SJSA1 (cell line): ENCODE data around the gene XDH. TPM values are rescaled to one million over a fixed set of nuclear protein-coding genes. Genes with fewer than 3 reads are reported as not detected.

ENCODE experiments used
- DNase-seq, 2 experiments: peaks; one replicate each; pipeline ENCODE4 v3.0.0-alpha.2; 2015 to 2020; ENCODE audit warnings: low spot score in 2 of 2, low read depth in 1 of 2
- H3K27ac ChIP-seq: fragments of 250-450 bp; sonication (Bioruptor Pico); 2 replicates; pipeline ENCODE4 v1.5.1; 2020; ENCODE audit warnings: mild to moderate bottlenecking, moderate library complexity
- H3K27me3 ChIP-seq: fragments of 250-450 bp; sonication (Bioruptor Pico); replicated peaks from 2 replicates; pipeline ENCODE4 v1.5.1; 2020; ENCODE audit warnings: mild to moderate bottlenecking, moderate library complexity
- H3K36me3 ChIP-seq: fragments of 250-450 bp; sonication (Bioruptor Pico); 2 replicates; pipeline ENCODE4 v1.5.1; 2020; ENCODE audit warnings: mild to moderate bottlenecking
- H3K4me1 ChIP-seq: fragments of 250-450 bp; sonication (Bioruptor Pico); replicated peaks from 2 replicates; pipeline ENCODE4 v1.6.1; 2021; ENCODE audit warnings: mild to moderate bottlenecking
- H3K4me3 ChIP-seq: fragments of 250-450 bp; sonication (Bioruptor Pico); 2 replicates; pipeline ENCODE4 v1.5.1; 2020; ENCODE audit warnings: mild to moderate bottlenecking
- H3K9me3 ChIP-seq: fragments of 250-450 bp; sonication (Bioruptor Pico); replicated peaks from 2 replicates; pipeline ENCODE4 v1.5.1; 2020; ENCODE audit warnings: mild to moderate bottlenecking
- total RNA-seq: library from RNA; depleted of rRNA; stranded (reverse); fragments of >200 nt; shearing (Covaris generic); gene quantifications from 2 replicates; pipeline ENCODE4 v1.2.3, GENCODE V29; 2014

The XDH gene
- total RNA-seq, 1 experiment from 2014 or later: 0.05 TPM

DNA sequence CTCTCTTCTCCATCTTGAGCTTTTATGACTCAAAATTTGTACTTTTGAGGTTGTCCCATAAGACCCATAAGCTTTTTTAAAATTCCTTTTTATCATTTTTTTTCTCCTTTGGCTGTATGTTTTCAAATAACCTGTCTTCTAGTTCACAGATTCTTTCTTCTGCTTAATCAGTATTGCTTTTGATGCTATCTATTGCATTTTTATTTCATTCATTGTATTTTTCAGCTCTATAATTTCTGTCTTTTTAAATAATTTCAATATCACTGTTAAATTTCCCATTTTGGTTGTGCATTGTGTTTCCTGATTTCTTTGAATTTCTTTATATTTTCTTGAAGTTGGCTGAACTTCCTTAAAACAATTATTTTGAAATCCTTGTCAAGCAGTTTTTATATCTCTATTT is 4.8 kb upstream of the XDH start:
- Histone ChIP-seq H3K4me1 (no peaks in the 10 kb centered on the region), H3K27me3 (no peaks in the 10 kb centered on the region), H3K4me3 (no peak overlapping the region), H3K9me3 (peaks cover 5% of the 10 kb centered on the region; the same call in 1 of the 2 replicates), H3K36me3 (no peaks in the 10 kb centered on the region), H3K27ac (no peak overlapping the region)
- DNase-seq: no peak

DNA sequence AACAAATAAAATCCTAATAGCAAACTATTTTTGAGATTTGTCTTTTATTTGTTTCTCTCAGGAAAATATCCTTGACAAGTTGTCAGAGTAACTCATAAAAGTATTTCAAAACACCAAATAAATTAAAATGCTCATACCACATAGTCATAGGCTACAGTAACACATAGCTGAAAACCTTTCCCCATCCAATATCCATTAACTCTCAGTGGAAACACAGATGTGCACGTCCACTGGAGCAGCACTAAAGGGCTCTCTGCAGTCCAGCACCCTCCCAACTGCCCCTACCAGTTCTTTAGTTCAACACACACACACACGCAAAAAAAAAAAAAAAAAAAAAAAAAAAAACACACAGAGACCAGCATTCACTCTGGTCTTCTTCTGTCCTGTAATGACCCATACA is 879 bp upstream of the XDH start:
- H3K27me3 ChIP-seq: no peaks in the 10 kb centered on the region
- no peaks in the 10 kb centered on the region for H3K36me3 ChIP-seq
- H3K4me1 ChIP-seq: no peaks in the 10 kb centered on the region
- no peak overlapping the region for H3K27ac ChIP-seq
- no peak overlapping the region for H3K4me3 ChIP-seq
- no peak for DNase-seq
- peaks cover 5% of the 10 kb centered on the region; the same call in 1 of the 2 replicates for H3K9me3 ChIP-seq

DNA sequence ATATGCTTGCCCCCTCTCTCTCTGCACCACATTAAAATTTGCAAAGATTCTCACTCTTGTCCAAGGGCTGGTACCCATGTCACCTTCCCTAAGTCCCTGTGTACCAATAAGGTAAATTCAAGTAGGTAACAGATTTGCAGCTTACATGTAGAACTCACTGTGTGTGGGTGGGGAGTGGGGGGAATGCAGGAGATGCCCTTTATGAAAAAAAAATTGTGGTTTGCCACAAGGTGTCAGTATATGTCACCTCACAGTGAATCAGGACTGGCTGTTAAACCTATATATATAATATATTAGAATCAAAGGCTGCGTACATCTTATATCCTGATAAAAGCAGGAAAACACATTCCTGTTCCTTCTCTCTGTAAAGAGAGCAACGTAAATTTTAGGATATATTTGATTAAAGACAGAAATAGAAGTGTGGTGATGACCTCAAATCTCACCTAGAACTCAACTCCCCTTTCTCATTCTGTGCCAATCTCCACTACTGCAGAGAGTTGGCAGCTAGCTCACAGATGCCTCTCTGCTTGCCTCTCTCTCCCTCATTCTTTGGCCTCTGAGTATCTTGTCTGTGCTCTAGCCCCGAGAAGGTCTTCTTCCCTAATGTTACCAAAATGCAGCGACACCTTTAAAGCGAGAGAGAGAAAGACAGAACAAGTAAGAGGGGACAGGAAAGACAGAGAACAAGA is 536 bp downstream of the XDH start:
- DNase-seq: no peak
- Histone ChIP-seq H3K9me3 (no peaks in the 10 kb centered on the region), H3K4me3 (no peak overlapping the region), H3K27ac (no peak overlapping the region), H3K4me1 (no peaks in the 10 kb centered on the region), H3K36me3 (no peaks in the 10 kb centered on the region), H3K27me3 (no peaks in the 10 kb centered on the region)

DNA sequence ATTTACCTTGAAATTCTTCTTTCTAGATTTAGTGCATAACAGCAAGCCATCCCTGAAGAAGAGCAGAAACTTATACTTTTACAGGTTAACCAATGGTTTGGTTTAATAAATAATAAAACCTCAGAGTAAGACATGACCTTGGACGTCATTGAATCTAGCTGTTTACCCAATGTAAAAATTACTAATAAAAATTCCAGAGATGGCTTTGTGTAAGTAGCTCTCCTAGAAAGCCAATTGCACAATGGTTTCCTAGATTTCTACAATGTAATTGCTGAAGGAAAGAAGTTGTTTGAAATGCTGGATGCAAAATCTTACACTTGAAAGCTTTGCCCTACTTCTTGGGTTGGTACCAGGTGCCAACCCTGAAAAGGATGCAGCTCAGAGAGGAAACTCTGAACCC is 1.5 kb downstream of the XDH start:
- no peak for DNase-seq
- Histone ChIP-seq H3K36me3 (no peaks in the 10 kb centered on the region), H3K27me3 (no peaks in the 10 kb centered on the region), H3K9me3 (no peaks in the 10 kb centered on the region), H3K4me1 (no peaks in the 10 kb centered on the region), H3K27ac (no peak overlapping the region), H3K4me3 (no peak overlapping the region)

DNA sequence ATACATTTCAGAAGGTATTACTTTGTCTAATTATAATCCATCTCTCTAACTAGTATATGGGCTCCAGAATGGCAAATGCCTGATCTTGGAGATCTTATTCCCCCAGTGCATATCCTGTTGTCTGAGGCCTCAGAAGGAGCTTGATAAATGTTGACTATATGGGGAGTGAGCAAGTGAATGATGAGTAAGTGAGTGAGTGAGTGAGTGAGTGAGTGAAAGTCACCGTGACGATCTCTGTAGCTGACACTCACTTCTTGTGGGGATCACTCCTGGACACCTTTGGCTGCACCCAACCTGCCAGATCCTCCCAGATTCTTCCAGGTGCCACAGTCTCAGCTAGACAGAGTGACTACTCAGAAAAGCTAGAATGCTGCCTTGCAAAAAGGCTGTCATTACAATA is 2.8 kb downstream of the XDH start:
- no peak for DNase-seq
- no peaks in the 10 kb centered on the region for H3K9me3 ChIP-seq
- no peaks in the 10 kb centered on the region for H3K4me1 ChIP-seq
- no peaks in the 10 kb centered on the region for H3K36me3 ChIP-seq
- H3K27me3 ChIP-seq: no peaks in the 10 kb centered on the region
- H3K27ac ChIP-seq: no peak overlapping the region
- H3K4me3 ChIP-seq: no peak overlapping the region

DNA sequence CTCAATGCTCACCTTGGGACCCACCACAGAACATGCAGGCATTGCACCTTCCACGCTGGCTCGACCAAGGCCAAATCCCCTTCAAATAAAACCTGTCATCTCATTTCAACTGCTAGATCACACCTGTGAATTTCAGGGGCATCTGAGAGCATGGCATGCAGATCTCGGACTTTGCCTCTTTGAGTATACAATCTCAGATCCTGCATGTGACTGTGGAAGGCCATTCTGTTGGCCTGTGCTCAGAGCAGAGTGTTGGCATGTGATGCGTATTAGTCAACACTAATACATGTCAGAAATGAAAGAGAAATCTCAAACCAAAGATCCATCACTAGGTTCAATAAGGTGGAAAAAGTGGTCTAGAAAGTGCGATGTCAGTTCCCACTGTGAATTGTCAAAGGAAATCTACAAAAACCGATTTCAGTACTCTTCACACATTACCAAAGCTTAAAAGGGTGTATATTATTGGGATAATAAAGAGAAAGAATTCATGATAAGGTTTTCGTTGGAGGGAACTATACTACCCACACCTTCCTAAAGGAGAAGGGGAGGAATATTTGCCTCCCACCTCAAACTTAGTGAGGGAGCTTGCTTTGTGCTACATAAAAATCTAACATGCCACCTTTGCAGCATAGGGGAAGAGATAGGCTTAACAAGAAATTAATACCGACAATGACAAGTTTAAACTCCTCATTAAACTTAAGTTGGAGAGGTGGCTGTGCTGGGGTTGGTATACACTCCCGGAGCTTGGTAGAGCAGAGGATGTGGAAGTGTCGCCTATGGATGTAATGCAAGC is 7.8 kb downstream of the XDH start:
- H3K4me1 ChIP-seq: peaks cover 12% of the 10 kb centered on the region
- no peaks in the 10 kb centered on the region for H3K27me3 ChIP-seq
- no peak for DNase-seq
- no peaks in the 10 kb centered on the region; the same call in 1 of the 2 replicates for H3K9me3 ChIP-seq
- no peak overlapping the region for H3K27ac ChIP-seq
- H3K36me3 ChIP-seq: no peaks in the 10 kb centered on the region
- H3K4me3 ChIP-seq: no peak overlapping the region

DNA sequence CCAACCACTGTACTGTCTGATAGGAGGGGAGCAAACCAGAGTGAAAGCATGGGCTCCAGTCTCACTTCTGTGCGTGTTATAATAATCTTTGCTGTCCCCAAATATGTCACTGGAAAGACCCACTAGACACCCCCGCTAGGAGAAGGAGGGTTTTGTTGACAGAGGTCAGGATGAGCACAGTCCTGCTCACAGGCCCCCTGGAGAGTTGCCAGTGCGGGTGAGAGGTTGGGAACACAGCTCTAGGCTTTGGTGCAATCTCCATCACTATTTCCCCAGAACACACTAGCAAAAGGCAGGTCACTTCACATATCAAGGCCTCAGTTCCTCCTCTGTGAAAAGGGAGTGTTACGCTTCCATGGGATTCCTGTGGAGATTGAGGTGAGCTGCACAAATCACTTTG is 9.7 kb downstream of the XDH start:
- Histone ChIP-seq H3K4me3 (no peak overlapping the region), H3K27ac (no peak overlapping the region), H3K9me3 (no peaks in the 10 kb centered on the region; the same call in 1 of the 2 replicates), H3K27me3 (no peaks in the 10 kb centered on the region), H3K4me1 (peaks cover 20% of the 10 kb centered on the region), H3K36me3 (no peaks in the 10 kb centered on the region)
- DNase-seq: no peak

DNA sequence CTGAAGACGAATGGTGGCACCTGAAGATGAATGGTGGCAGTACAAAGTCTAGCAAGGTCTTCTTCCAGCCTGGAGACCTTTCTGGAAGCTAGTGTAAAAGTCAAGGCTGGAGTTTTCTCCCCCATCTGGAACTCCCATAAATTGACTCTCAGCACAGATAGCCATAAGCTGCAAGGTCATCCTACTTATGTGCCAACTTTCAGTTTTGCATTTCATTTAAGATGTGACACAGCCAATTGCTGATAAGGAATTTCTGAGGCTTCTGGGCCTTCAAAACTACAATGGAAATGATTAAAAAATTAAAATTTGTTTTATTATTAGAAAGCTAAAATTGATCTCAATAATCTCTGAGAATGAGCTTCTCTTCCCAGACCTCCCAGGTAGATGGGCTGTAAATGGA is 10.2 kb downstream of the XDH start:
- no peak overlapping the region for H3K27ac ChIP-seq
- no peak overlapping the region for H3K4me3 ChIP-seq
- H3K9me3 ChIP-seq: no peaks in the 10 kb centered on the region; the same call in 1 of the 2 replicates
- H3K4me1 ChIP-seq: peaks cover 20% of the 10 kb centered on the region
- H3K27me3 ChIP-seq: no peaks in the 10 kb centered on the region
- H3K36me3 ChIP-seq: no peaks in the 10 kb centered on the region
- no peak for DNase-seq

DNA sequence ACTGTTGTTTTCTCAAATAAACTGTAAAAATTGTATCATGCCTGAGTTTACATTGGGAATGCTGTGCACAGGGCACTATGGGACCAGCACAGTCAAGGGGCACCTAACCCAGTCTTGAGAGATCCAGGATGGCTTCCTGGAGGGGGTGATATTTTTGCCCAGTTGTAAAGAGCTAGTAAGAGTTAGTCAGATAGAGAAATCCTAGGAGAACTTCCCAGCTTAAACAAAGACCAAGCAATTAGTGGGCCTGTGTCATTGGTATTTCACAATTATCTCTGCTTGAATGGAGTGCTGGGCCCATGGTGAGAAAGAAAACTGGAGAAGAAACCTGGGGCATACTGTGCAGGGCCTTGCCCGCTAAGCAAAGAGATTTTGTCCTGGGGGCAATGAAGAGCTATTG is 12.2 kb downstream of the XDH start:
- Histone ChIP-seq H3K27me3 (no peaks in the 10 kb centered on the region), H3K4me3 (no peak overlapping the region), H3K27ac (peak overlapping the region; percentile 79), H3K36me3 (no peaks in the 10 kb centered on the region), H3K4me1 (peaks cover 20% of the 10 kb centered on the region), H3K9me3 (no peaks in the 10 kb centered on the region; the same call in 1 of the 2 replicates)
- DNase-seq: no peak

DNA sequence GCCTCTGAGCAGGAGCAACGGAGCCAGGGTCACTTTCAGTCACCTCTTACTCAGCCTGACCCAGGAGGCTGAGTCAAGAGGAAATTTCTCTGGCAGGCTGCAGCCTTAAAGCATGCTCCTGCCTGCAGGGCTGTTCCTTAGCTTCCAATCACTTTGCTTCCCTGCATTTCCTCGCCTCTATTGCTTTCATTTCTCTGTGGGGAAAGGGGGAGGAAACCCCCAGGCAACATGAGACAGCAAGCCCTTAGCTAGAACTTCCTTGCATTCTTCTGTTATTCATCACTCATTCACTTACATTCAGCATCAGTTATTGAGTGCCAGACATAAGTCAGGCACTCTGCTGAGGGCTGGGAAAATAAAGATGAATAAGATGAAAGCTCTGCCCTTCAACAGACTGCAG is 13.0 kb downstream of the XDH start:
- peaks cover 20% of the 10 kb centered on the region for H3K4me1 ChIP-seq
- peak overlapping the region; percentile 79 for H3K27ac ChIP-seq
- DNase-seq: peak; percentile 81 to 90
- no peaks in the 10 kb centered on the region for H3K36me3 ChIP-seq
- no peak overlapping the region for H3K4me3 ChIP-seq
- H3K27me3 ChIP-seq: no peaks in the 10 kb centered on the region
- H3K9me3 ChIP-seq: no peaks in the 10 kb centered on the region; the same call in 1 of the 2 replicates

DNA sequence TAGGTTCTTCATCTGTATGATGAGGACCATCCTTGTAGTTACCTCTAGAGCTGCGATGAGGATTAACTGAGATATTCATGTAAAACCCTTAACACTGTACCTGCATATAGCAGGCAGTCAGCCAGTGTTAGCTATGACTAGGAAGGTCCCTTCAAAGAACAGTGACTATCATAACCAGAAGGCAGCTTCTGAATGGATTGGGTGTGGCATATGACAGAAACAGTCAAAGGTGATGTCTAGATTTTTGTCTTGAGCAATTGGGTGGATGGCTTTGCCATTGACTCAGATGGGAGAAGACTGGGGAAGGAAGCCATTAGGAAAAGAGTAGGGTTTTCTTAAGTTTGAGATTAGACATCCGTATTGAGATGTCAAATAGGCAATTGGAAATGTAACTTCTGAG is 15.7 kb downstream of the XDH start:
- Histone ChIP-seq H3K9me3 (no peaks in the 10 kb centered on the region), H3K27ac (no peak overlapping the region), H3K4me3 (no peak overlapping the region), H3K27me3 (no peaks in the 10 kb centered on the region), H3K4me1 (peaks cover 20% of the 10 kb centered on the region), H3K36me3 (no peaks in the 10 kb centered on the region)
- no peak for DNase-seq

DNA sequence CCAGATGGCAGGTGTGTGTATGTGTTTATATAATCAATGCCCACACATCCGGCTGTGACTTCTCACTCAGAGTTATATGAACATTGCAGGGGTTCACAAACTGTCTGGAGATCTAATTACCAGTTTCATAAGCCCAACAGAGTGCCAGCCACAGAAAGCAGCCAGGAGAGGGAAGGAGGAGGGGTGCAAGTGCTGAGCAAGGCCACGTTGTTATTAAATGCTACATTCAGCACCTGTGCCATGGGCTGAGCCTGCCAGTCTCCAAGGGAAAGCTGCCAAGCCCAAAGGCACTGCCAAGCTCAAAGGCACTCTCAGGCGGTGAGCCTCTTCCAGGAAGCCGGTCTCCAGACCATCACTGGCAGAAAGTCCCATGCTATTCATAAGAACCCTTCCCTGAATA is 17.4 kb downstream of the XDH start:
- H3K27me3 ChIP-seq: no peaks in the 10 kb centered on the region; the same call in 1 of the 2 replicates
- H3K27ac ChIP-seq: no peak overlapping the region
- H3K4me3 ChIP-seq: no peak overlapping the region
- DNase-seq: no peak
- H3K36me3 ChIP-seq: no peaks in the 10 kb centered on the region
- H3K4me1 ChIP-seq: peaks cover 12% of the 10 kb centered on the region
- no peaks in the 10 kb centered on the region for H3K9me3 ChIP-seq

DNA sequence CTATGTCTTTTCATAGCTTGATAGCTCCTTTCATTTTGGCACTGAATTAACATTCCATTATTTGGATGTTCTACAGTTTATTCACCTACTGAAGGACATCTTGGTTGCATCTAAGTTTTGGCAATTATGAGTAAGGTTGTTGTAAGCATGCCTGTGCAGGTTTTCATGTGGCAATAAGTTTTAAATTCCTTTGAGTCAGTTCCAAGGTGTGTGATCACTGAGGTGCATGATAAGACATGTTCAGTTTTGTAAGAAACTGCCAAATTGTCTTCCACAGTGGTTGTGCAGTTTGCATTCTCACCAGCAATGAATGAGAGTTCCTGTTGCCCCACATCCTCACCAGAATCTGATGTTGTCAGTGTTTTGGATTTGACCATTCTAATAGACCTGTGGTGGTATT is 24.2 kb downstream of the XDH start:
- DNase-seq: no peak
- H3K4me3 ChIP-seq: no peak overlapping the region

DNA sequence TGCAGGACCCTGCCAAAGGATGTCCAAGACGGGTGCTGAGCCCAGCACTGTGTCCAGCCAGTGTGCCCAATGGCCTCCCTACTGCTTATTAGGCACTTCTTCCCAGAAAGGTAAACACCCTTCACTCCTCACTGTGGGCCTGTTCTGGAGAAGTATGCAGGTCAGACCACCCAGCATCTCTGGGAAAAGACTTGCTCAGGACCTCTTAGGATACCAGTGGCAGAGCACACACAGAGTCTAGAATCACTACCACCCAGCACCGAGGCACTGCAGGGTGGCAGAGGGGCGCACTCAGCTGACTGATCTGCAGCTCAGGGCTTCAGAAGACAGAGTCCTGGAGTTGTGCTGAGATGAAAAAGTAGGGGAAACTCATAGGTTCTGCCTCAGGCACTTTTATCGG is 25.8 kb downstream of the XDH start:
- Histone ChIP-seq H3K4me3 (no peak overlapping the region), H3K9me3 (no peaks in the 10 kb centered on the region)

More for the DNA sequence above, 24.2 kb downstream of the XDH start:
- Histone ChIP-seq H3K27me3 (no peaks in the 10 kb centered on the region; the same call in none of the 2 replicates), H3K36me3 (no peaks in the 10 kb centered on the region), H3K27ac (no peak overlapping the region), H3K4me1 (peaks cover 2% of the 10 kb centered on the region), H3K9me3 (no peaks in the 10 kb centered on the region)

More for the DNA sequence above, 25.8 kb downstream of the XDH start:
- H3K27ac ChIP-seq: no peak overlapping the region
- no peaks in the 10 kb centered on the region; the same call in none of the 2 replicates for H3K27me3 ChIP-seq
- peaks cover 18% of the 10 kb centered on the region for H3K4me1 ChIP-seq
- no peaks in the 10 kb centered on the region for H3K36me3 ChIP-seq
- DNase-seq: no peak
